GM12872 (cell line): ENCODE data around the gene MED31.

ENCODE experiments used
- TF ChIP-seq, protein P1 (sequence below): IDR thresholded peaks from 3 replicates; pipeline ENCODE4 v1.5.1; 2011; ENCODE audit warnings: low read depth, mild to moderate bottlenecking, low read length, moderate library complexity; ENCODE audit not compliant: insufficient read depth

The MED31 gene

DNA sequence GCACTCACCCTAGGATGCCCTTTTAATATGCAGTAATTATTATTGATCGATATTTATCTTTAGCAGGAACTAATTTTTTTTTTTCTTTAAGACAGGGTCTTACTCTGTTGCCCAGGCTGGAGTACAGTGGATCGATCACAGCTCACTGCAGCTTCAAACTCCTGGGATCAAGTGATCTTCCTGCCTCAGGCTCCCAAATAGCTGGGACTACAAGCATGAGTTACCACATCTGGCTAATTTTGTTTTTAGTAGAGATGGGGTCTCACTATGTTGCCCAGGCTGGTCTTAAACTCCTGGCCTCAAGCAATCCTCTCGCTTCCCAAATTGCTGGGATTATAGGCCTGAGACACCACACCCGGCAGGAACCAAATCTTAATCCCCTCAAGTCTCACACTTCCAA, 40.2 kb downstream of the MED31 start:
- TF ChIP-seq, protein P1, sequence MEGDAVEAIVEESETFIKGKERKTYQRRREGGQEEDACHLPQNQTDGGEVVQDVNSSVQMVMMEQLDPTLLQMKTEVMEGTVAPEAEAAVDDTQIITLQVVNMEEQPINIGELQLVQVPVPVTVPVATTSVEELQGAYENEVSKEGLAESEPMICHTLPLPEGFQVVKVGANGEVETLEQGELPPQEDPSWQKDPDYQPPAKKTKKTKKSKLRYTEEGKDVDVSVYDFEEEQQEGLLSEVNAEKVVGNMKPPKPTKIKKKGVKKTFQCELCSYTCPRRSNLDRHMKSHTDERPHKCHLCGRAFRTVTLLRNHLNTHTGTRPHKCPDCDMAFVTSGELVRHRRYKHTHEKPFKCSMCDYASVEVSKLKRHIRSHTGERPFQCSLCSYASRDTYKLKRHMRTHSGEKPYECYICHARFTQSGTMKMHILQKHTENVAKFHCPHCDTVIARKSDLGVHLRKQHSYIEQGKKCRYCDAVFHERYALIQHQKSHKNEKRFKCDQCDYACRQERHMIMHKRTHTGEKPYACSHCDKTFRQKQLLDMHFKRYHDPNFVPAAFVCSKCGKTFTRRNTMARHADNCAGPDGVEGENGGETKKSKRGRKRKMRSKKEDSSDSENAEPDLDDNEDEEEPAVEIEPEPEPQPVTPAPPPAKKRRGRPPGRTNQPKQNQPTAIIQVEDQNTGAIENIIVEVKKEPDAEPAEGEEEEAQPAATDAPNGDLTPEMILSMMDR, result no peak

DNA sequence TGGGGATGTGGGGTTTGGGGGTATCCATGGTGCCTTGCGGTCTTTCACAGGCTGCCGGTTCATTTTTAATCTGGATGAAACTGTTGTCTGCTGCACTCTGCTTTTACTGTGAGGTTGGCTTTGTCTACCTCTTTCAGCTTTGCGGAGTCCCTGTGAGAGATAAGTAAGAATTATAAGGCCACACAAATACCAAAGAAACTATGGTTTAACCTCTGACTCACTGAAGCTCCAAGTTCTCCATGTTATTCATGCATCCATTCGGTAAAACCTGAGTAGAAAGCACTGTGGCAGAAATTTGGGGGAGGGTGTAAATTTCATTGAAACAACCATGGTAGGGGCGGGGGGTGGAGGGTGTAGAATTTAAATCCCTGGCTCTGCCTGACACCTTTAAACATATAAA, 41.4 kb downstream of the MED31 start:
- TF ChIP-seq, protein P1, result no peak

DNA sequence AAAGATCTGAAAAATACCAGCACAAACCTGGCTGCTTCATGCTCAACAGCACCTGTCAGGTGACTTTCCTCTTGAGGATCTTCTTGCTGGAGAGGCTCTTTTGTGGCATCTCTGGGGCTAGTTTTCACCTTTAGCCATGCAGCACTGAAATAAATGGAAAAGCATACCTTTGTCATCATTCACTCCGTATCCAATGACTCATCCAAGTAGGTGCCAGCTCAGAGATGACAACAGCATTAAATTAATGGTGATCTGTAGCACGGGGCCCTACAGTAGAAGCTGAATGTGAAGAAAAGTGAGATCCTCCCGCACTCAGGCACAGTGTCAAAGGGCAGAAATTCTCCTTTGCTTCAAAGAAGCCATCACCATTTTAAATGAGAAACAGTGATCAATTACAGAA, 43.1 kb downstream of the MED31 start:
- TF ChIP-seq, protein P1, result no peak

DNA sequence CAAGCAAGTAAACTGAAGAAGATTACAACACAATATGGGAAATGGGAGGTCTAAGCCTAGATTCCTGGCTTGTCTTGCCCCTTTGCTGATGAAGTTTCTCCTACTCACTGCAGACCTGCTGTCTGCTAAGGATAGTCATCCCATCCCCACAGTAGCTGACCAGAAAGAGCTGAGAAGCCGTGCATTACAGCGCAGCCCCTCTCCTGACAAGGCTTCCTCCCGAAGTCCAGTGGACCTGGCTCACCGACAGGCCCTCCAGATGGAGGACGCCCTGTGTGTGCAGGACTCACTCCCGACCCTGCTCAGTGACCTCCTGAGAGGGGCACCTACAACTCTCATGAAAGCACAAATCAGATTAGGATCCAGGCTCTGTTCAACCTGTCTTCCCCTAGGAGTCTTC, 46.3 kb downstream of the MED31 start:
- TF ChIP-seq, protein P1, result no peak

DNA sequence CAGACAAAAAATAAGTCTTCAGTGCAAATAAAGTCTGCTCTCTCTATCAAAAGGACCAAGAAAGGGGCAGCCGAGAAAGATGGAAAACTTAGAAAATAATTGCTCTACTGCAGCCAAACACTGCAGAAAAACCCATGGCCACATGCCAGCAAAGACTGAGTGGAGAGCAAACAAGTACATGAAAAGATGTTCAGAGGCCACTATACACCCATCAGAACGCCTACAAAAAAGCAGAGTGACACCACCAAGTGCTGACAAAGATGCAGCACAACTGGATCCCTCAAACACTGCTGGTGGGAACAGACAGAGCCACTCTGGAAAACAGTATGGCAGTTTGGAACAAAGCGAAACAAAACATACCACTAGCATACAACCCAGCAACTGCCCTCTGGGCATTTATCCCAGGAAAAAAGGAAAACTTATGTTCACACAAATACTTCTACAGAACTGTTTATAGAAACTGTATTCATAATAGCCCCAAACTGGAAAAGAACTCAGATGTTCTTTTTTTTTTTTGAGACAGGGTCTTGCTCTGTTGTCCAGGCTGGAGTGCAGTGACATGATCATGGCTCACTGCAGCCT, 47.6 kb downstream of the MED31 start:
- TF ChIP-seq, protein P1, result no peak

DNA sequence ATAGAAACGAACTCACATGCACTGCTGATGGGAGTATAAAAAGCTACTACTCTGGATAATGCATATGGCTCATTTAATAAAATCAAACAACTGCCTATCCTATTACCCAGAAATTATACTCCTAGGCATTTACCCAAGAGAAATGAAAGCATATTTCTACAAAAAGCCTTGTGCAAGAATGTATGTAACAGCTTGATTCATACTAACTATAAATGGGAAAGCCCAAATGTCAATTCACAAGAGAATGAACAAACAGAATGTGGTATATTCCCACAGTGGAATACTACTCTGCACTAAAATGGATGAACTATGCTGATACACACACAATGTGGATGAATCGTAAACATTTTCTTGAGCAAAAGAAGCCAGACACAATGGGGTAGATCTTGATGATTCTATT, 49.3 kb downstream of the MED31 start:
- TF ChIP-seq, protein P1, result no peak

DNA sequence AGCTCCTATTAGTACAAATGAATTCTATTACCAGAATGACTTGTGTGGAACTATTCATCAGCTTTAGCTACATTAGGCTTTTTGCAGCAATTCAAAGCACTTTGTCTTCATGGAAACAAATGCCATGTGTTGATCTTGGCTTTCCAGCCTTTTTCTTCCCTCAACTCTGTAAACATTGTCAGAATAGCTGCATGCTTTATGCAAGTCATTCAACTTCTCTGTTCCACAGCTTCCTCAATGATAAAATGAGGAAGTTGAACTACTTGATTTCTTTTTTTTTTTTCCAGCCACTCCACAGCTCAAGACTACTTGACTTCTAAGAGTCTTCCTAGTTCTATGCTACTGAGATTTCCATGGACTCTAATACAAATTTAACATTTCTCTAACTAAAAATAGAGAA, 52.0 kb downstream of the MED31 start:
- TF ChIP-seq, protein P1, result no peak
